Left hindlimb (tissue), 1 donor: ENCODE measurements around the gene PYGO2.

Experiments used
- DNase-seq: peaks from one replicate; pipeline ENCODE4 v3.0.0-alpha.2; 2018

The PYGO2 gene

DNA sequence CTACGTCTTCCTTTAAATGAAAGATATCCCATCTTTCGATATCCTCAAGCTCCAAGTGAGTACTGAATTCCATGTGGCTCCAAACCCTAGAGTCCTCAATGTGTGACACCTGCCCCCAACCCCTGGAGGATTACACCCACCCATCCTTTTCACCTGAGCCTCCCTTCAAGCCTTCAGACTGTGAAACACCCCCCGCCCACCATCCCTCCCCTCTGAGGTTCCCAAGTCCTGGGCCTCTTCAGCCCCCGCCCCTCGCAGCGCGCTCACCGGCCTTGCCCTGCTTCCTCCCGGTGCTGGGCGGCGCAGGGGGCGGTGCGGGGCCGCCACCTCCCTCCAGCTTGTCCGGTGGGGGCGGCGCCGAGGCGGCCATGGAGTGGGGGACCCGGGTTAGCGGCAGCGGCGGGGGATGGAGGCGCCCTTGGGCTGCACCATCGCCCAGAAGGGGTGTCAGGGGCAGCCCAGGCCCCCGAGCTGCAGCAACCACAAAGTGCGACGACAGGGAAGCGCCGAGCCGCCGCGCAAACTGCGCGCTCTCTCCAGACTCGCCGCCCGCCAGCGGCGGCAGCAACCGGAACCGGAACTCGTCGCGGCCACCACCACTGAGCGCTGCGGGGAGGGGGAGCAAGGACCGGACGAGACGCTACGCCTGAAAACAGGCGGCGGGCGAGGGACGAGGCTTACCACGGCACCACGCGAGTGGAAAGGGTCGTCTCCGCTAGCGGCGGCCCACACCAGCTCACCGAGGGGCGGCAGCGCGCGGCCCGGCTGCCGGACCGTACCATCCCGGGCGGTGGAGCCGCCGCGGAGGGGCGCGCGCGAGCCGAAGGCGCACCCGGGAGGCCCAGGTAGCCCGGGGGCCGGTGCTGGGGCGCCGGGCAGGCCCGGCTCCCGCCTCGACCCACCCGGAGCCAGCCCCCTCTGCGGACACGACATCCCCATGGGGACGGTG, at the start of gene PYGO2:
Gene PYGO2 (minus strand): TSS at position 576 of the 949 bp plus-strand sequence. CDS start 206 bp downstream, at position 370.
- peak; percentile 88 for DNase-seq

DNA sequence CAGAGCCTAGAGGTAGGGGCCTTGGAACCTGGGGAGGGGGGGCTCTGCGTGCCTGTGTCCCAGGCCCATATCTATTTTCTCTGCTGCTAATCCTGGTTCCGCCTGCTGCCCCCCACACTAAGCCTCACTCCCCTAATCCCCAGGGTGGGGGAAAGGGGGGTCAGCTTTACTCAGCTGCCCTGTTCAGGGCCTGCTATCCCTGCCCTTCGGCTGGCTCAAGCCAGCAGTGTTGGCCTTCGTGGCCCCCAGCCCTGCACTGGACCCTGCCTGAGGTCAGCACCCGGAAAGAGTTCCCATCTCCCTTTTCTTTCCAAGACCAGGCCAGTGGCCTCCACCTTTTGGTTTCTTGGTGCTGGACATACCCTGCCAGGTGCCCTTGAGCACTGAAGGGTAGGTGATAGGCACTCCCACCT, 49.4 kb upstream of the PYGO2 start:
- peak; percentile 21 for DNase-seq

GRCh38 chr1:155010211-155010918, 48.8 kb upstream of the PYGO2 start:
- DNase-seq: peak; percentile 24

GRCh38 chr1:155009742-155010141, 48.2 kb upstream of the PYGO2 start:
- DNase-seq: peak; percentile 4

DNA sequence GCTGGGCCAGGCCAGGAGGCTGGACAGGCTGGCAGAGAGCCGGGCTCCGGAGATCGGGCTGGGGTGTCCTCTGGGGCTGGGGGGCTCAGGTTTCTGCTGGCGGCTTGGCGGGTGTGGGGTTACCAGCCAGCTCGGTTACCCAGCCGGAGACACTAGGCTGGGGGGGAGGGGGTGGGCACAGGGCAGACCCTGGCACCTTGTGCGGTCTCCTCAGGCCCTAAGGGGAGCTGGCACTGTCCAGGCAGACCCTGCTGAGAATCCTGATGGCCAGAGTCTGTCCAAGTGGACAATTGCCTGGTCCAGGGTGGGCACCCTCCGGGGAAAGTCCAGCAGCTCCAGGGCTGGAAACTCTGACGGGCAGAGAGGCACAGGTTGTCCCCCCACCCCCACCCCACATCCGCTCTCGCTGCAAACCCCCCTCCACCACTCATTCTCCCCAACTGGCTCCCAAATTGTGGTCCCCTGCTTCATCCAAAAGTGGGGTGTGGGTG, 47.7 kb upstream of the PYGO2 start:
- peak; percentile 23 for DNase-seq

DNA sequence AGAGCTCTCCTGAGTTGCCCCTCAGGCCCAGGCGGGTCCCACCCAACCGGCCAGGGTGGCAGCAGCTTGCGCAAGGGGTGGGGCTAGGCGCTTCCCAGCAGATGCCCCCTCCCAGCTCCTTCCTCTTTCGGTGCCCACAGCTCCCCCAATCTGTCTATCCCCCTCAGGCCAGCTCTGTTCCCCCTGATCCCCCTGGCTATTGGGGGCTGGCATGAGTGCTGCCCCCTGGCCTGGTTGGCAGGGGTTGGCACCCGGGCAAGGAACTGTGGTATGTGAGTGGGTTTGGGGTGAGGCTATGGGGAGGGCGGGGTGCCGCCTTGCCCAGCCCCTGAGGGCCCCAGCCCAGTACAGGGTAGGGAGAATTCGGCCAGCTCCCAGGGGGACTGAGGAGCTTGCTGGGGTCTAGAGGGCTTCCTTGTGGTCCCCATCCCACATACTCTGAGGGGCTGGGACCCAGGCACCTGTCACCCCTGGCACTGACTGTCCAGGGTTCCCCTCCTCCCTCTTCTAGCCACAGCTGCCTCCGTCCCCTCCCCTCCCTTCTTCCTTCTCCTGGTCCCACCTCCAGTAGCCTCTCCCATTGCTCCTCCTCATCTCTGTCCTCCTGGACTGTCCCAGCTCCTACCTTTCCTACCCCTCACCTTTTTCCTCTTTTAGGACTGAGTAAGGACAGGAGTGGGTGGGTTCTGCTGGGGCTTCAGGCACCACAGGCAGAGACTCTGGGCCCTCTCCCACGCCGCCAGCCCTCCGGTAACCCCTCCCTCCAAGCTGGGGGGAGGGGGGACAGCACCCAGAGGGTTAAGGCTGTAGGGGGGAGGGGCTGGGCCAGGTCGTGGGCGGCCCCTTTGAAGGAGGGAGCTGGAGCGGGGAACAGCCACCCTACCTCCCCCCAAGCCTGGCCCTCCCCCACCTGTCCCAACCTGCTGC, 46.7 kb upstream of the PYGO2 start:
- DNase-seq: peak; percentile 38

DNA sequence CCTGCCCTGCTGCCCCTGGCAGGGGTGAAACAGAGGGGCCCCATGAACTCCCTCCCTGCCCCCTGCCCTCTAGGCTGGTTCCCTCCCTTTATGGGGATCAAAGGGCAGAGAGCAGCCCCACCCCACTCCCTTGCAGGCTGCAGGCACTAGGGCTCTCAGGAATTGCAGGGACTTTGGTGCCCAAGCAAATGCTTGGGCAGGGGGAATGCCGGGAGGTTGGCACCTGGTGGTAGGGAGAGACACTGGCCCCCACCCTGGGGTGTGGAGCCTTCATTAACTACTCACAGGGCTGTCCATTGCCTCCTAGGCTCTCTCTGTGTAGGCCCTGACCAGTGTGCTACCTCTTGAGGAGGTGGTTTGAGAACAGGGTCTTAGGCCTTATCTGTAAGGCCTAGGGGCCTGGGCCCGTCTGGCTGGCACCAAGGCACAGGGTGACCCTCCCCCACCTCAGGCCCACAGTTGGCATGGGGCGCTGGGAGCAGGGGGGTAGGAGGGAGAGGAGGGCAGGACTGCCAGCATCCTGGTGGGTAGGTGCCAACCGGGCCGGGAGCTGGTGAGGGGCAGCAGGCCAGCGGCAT, 45.8 kb upstream of the PYGO2 start:
- peak; percentile 34 for DNase-seq

- peak; percentile 38 for DNase-seq
Observed at GRCh38 chr1:155006601-155007101, 45.1 kb upstream of the PYGO2 start.

DNA sequence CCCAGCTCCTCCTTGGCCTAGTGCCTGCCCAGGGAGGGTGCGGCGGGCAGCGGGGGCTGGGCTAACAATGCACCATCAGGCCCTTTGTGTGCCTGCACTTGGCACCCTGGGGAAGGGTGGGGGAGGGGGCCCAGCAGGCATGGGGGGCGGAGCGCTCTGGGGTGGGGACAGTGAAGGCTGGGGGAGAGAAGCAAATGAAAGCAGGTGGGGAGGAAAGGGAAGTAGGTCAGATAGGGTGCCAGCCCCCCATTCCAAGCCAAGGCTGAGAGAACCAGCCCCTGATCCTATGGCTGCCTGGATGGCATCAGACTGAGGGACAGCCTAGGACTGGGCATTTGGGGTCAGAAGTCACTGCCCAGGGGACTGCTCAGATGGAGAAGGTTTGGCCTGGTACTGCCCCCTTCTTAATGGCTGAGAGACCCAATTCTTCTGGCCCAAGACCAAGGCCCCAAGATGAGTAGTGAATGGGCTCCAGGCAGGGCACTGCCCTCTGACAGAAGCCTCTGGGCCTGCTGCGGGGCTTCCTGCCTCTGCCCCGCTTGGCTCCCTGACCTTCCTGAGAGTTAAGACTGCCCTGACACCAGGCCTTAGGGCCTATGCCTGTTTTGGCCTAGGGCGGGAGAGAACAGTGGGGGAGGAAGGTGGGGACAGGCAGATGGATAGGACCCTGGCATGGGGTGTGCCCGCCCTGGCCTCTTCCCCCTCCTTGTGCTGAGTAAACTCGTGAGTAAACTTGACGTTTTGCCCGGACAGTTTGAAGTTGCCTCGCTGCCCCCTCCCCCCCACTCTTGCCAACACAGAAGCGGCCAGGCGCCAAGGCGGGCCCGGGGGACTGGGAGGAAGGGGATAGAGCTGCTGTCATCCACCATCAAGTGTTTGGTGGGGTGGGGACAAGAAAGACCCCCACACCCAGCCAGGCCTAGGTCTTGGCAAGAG, 43.8 kb upstream of the PYGO2 start:
- peak; percentile 34 for DNase-seq

GRCh38 chr1:155004352-155005075, 42.9 kb upstream of the PYGO2 start:
- DNase-seq: peak; percentile 34

GRCh38 chr1:155003766-155004351, 42.3 kb upstream of the PYGO2 start:
- peak; percentile 69 for DNase-seq

GRCh38 chr1:155003227-155003765, 41.7 kb upstream of the PYGO2 start:
- DNase-seq: peak; percentile 59

DNA sequence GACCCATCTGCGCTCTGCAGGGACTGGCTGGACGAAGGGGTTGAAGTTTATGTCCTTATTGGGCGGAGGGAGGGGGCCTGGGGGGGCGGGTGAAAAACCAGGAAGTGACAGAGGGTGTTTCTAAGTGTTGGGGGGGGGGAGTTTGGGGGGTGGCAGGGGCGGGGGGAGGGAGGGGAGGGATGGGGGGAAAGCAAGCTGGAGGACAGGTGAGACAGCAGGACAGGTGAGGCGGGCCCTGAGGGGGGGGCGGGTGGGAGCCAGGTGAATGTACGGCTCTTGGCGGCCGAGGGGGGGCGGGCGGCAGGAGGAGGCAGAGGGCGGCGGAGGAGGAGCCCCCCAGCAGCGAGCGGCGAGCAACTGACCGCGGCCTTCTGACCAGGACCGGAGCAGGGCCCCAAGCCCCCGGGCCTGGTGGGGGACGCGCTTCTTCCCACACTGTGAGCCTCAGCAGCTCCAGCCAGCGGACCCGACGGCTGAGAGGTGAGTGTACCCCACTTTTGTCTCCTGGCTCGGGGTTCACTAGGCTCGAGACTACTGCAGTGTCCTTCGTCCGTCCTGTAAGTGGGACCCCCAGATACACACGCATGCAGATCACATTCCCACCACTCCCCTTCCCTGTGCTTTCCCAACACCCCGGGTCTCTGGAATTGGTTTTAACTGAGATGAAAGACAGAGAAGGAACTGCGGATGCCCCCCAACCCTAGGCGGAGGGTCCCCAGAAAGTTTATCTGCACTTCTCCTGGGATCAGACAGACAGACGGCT, 41.1 kb upstream of the PYGO2 start, which contains the start of gene ZBTB7B:
Gene ZBTB7B (plus strand): TSS at position 339 of the 763 bp plus-strand sequence. CDS start 11,859 bp downstream, outside the sequence.
- peak; percentile 65 for DNase-seq

- peak; percentile 100 for DNase-seq
Observed at GRCh38 chr1:155001675-155002463, 40.3 kb upstream of the PYGO2 start.

- DNase-seq: no peak
Observed at GRCh38 chr1:155001425-155001674, 39.8 kb upstream of the PYGO2 start.

- DNase-seq: peak; percentile 93
Observed at GRCh38 chr1:155000726-155001424, 39.3 kb upstream of the PYGO2 start.

DNA sequence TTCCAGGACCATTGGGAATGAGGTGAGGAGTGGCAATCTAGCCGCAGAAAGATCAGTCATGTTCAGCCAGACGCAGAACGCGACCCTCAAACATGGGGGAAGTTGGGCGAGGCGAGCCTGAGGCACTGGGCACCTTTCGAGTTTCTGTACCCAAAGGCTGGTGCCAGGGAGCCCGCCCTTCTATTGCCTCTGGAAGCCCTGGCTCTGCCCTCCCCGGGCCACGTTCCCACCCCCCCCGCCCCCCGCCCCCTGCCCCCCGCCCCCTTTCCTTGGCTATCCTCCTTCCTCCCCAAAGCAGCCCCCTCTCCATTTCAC, 38.8 kb upstream of the PYGO2 start:
- DNase-seq: no peak
